GM18870 (cell line): ENCODE results near the gene HMGA1.
"Not testable (repeated sequence)": the region's sequence is repeated elsewhere in the genome, so short reads cannot be mapped to it uniquely, and the experiment has no call there.

Experiments used
- ATAC-seq: cut with Tn5 transposase; IDR thresholded peaks from one replicate; pipeline ENCODE4 v1.9.1; 2021; ENCODE audit warnings: moderate library complexity; ENCODE audit not compliant: unreplicated experiment

The HMGA1 gene

GRCh38 chr6:34259529-34260069, 22.9 kb downstream of the HMGA1 start:
- no peak for ATAC-seq

GRCh38 chr6:34260576-34261267, 24.0 kb downstream of the HMGA1 start:
- no peak for ATAC-seq

- ATAC-seq, result not testable (repeated sequence)
These were observed 26.8 kb downstream of the HMGA1 start for GRCh38 chr6:34263484-34263883.

GRCh38 chr6:34267746-34268145, 31.1 kb downstream of the HMGA1 start:
- ATAC-seq, result no peak

GRCh38 chr6:34269132-34269531, 32.5 kb downstream of the HMGA1 start:
- not testable (repeated sequence) for ATAC-seq

GRCh38 chr6:34269658-34270341, 33.1 kb downstream of the HMGA1 start:
- not testable (repeated sequence) for ATAC-seq

GRCh38 chr6:34272013-34272926, 35.6 kb downstream of the HMGA1 start:
- no peak for ATAC-seq

GRCh38 chr6:34273242-34273805, 36.7 kb downstream of the HMGA1 start:
- ATAC-seq, result no peak

GRCh38 chr6:34274129-34274528, 37.5 kb downstream of the HMGA1 start:
- no peak for ATAC-seq

GRCh38 chr6:34275128-34275804, 38.6 kb downstream of the HMGA1 start:
- no peak for ATAC-seq

GRCh38 chr6:34276191-34276590, 39.5 kb downstream of the HMGA1 start:
- no peak for ATAC-seq

GRCh38 chr6:34276881-34277762, 40.4 kb downstream of the HMGA1 start:
- ATAC-seq, result no peak

GRCh38 chr6:34277763-34278112, 41.1 kb downstream of the HMGA1 start:
- ATAC-seq, result no peak

GRCh38 chr6:34278833-34279232, 42.2 kb downstream of the HMGA1 start:
- ATAC-seq, result no peak

GRCh38 chr6:34280216-34280615, 43.5 kb downstream of the HMGA1 start:
- ATAC-seq, result no peak

- ATAC-seq, result no peak
These were observed 45.1 kb downstream of the HMGA1 start for GRCh38 chr6:34281702-34282334.

GRCh38 chr6:34284563-34285447, 48.1 kb downstream of the HMGA1 start:
- ATAC-seq, result no peak
